HG02588 (cell line): Measurements from ENCODE around the gene PEX26.
A peak's percentile ranks its signal among the peaks of the same experiment; 100 is the strongest.
"Not testable (repeated sequence)": the region's sequence is repeated elsewhere in the genome, so short reads cannot be mapped to it uniquely, and the experiment has no call there.

Experiments used
- ATAC-seq: cut with Tn5 transposase; IDR thresholded peaks from one replicate; pipeline ENCODE4 v1.9.1; 2021; ENCODE audit warnings: mild to moderate bottlenecking, moderate library complexity; ENCODE audit not compliant: unreplicated experiment

PEX26 gene

DNA sequence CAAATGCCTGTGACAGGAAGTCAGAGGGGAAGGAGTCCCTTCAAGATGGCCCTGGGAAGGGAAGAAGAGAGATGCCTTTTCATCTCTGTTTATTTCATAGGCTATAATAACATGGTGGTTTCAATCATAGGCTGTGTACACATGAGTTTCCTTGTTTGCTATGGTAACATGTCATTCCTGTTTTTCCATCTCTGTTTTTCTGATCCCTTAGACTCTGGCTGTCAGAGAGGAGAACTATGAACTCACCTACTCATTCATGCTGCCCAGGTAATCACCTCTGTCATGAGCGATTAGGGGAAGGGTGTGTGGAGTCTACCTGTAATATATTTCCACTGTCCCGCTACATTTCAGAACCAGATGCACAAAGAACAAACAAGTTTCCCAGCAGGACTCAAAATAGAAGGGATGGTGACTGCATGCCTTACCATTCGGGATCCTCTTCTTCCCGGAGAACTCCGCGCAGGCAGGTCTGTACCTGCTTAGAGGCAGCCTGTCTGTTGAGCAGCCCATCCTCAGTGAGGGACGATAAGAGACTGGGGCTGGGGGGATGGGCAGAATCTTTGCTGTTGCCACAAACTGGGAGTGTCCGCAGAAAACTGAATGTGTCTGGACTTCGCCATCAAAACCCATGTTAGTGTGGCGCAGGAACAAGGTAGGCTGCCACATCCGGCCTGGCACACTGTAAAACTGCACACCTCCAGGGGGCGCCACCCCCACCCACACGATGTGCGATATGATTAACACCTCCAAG is 7.1 kb upstream of the PEX26 start:
- no peak for ATAC-seq

- not testable (repeated sequence) for ATAC-seq
Measured at GRCh38 chr22:18071307-18071967, 6.4 kb upstream of the PEX26 start.

DNA sequence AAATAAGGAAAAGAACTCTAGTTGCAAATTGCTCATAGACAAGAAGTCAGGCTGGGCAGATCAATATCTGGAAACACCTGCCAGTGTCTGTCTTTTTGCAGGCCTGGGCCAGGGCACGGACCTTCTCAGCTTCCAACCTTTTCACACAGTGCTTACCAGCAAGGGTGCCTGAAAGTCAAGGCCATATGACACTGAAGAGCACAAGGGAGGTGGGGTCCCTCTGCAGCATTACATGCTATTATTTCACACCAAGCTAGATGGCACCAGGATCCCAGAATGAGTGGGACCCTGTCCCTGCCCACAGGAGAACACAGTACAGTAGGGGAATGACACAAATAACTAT is 5.9 kb upstream of the PEX26 start:
- no peak for ATAC-seq

GRCh38 chr22:18073467-18073866 is 4.3 kb upstream of the PEX26 start:
- no peak for ATAC-seq

GRCh38 chr22:18073927-18074326 is 3.9 kb upstream of the PEX26 start:
- not testable (repeated sequence) for ATAC-seq

- ATAC-seq = no peak
Measured at GRCh38 chr22:18075101-18075719, 2.6 kb upstream of the PEX26 start.

- no peak for ATAC-seq
Measured at GRCh38 chr22:18075720-18076497, 1.9 kb upstream of the PEX26 start.

DNA sequence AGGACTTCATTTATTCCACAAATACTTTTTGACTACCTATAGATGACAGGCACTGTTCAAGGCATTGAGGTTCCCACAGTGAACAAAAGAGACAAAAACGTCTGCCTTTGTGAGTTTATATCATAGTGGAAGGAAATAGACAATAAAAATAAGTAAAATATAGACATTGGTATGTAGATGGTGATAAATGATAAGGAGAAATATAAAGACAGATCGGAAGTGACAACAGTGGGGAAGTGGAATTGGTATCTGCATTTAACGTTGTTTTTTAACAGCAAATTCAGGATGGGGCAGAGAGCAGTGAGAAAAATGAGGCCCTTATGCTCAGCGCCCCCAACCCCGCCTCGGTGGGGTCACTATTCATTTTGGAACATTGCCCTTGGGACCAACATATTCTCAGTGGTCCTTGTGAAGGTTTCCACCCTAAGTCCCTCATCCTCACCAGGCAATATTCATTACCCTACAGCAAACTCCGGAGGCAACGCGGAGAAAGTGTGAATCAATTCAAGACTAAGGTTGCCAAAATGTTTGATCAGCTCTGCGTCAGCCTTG is 627 bp upstream of the PEX26 start:
- ATAC-seq = no peak

GRCh38 chr22:18078329-18079041 is 695 bp downstream of the PEX26 start:
- peak; percentile 30 for ATAC-seq

- ATAC-seq = no peak
Measured at GRCh38 chr22:18079706-18080233, 2.0 kb downstream of the PEX26 start.

- no peak for ATAC-seq
Measured at GRCh38 chr22:18081416-18081815, 3.6 kb downstream of the PEX26 start.

- ATAC-seq = no peak
Measured at GRCh38 chr22:18082467-18082866, 4.7 kb downstream of the PEX26 start.

GRCh38 chr22:18083406-18083805 is 5.6 kb downstream of the PEX26 start:
- no peak for ATAC-seq

- no peak for ATAC-seq
Measured at GRCh38 chr22:18085188-18085587, 7.4 kb downstream of the PEX26 start.

DNA sequence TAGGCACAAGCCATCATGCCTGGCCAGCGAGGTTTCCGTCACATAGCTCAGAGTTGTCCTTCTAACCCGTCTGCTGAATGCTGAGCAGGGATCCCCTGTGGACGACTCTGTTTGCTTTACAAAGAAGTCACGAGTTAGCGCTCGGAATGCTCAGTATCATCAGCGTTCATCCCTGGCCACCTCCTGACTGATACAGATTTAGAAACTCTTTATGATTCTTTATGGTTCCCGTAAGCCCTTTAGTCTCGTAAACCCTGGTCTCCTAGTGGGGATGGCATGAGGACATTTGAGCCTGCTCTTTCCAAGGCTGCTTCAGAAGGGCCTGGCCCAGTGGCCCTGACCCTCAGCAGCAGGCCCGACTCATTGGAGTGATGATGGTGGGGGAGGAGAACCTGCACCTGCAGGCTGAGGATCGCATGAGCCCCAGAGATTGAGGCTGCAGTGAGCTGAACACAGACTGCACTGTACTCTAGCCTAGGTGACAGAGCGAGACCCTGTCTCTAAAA is 9.6 kb downstream of the PEX26 start:
- no peak for ATAC-seq

- no peak for ATAC-seq
Measured at GRCh38 chr22:18088825-18089568, 11.2 kb downstream of the PEX26 start.

DNA sequence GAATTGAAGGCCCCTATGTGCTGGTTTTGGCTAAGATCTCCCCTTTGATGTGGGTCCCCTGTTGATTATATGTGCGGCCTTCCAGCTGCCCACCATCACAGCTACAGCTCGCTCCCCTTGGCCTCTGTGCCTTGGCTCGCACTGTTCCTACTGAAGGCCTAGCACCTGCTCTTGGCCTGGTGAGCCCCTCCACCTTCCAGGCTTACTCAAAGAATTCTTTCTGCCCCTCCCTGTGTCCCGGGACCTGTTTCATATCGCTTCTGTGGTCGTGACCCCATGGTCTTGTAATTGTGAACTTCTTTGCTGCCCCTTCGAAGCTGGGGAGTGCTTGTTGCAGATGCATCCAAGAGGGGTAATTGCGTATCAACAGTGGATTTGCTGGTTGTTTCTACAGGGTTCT is 12.5 kb downstream of the PEX26 start:
- ATAC-seq = no peak

DNA sequence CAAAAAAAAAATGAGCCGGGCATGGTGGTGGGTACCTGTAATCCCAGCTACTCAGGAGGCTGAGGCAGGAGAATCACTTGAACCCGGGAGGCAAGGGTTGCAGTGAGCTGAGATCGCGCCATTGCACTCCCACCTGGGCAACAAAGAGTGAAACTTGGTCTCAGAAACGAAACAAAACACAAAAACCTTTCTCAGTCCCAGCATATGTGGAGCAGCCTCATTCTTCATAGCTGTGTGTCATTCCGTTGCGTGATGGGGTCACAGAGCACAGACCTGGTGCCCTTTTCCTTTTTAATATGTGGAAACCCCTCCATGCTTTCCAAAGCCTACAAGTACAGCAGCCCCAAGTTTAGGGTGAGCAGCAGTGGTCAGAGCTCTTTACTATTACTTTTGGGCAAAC is 13.7 kb downstream of the PEX26 start:
- no peak for ATAC-seq

DNA sequence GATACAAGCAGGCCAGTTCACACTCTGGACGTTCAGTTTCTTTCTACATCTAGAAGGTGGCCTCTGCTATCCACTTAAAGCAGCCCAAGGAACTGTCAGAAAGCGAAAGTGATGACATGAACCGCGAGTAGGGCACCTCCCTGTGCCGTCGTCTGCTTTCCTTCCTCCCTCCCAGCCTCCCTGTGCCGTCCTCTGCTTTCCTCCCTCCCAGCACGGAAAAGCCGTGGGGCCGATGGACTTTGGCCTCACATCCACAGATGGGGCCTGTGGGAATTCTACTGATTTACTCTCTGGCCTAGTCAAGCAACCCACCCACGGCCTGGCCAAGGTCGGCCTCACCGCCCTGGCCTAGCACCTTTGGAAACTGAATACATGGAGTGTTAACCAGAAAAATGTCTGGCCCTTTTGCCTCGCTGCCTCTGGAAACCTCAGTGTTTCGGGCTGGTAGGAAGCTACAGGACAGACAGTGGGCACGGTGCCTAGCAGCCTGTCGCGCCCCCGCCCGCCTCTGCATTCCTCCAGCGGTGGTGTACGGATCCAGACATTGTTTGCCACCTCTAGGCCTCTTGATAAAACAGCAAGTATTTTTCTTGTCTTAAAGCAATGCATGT is 14.2 kb downstream of the PEX26 start:
- ATAC-seq = no peak
